Astrocyte (in vitro differentiated cells and primary cell): ENCODE results near the gene PYGB. TPM values are rescaled to one million over a fixed set of nuclear protein-coding genes. Genes with fewer than 3 reads are reported as not detected.

Source experiments
- DNase-seq: peaks from one replicate; pipeline ENCODE4 v3.0.0-alpha.2; 2010; ENCODE audit warnings: low read depth
- FAIRE-seq: peaks from 2 replicates; lab custom pipeline; 2011; peaks lifted over from hg19 to GRCh38; lab: Jason Lieb, UNC
- H2AFZ ChIP-seq: 2 replicates; pipeline ENCODE4 v1.6.0; 2012; ENCODE audit warnings: low read depth, low read length, inconsistent platforms
- H3K27ac ChIP-seq: 2 replicates; pipeline ENCODE4 v1.5.1; 2011; ENCODE audit warnings: low read depth, low read length, inconsistent platforms
- H3K27me3 ChIP-seq: 2 replicates; pipeline ENCODE4 v1.6.0; 2011; ENCODE audit warnings: low read length, inconsistent platforms; ENCODE audit not compliant: insufficient read depth
- H3K36me3 ChIP-seq: 2 replicates; pipeline ENCODE4 v1.5.1; 2011; ENCODE audit warnings: low read length, inconsistent platforms; ENCODE audit not compliant: insufficient read depth
- H3K4me1 ChIP-seq: 2 replicates; pipeline ENCODE4 v1.5.1; 2011; ENCODE audit warnings: low read length, inconsistent platforms; ENCODE audit not compliant: insufficient read depth
- H3K4me2 ChIP-seq: 2 replicates; pipeline ENCODE4 v1.6.0; 2012; ENCODE audit warnings: low read length, inconsistent platforms
- H3K4me3 ChIP-seq: 2 replicates; pipeline ENCODE4 v1.5.1; 2011; ENCODE audit warnings: low read depth, mild to moderate bottlenecking, low read length, inconsistent platforms; ENCODE audit not compliant: insufficient read depth
- H3K79me2 ChIP-seq: 2 replicates; pipeline ENCODE4 v1.6.0; 2012; ENCODE audit warnings: mild to moderate bottlenecking, low read length, inconsistent platforms; ENCODE audit not compliant: insufficient read depth
- H3K9ac ChIP-seq: 2 replicates; pipeline ENCODE4 v1.6.0; 2012; ENCODE audit warnings: mild to moderate bottlenecking, low read length, inconsistent platforms
- H3K9me3 ChIP-seq: 2 replicates; pipeline ENCODE4 v1.5.1; 2012; ENCODE audit warnings: low read depth, mild to moderate bottlenecking, low read length, inconsistent platforms; ENCODE audit not compliant: insufficient read depth
- H4K20me1 ChIP-seq: 2 replicates; pipeline ENCODE4 v1.6.0; 2012; ENCODE audit warnings: low read length, inconsistent platforms; ENCODE audit not compliant: insufficient read depth
- H3K27ac Mint-ChIP-seq: one replicate; pipeline ENCODE4 v1.8.0; 2021; ENCODE audit warnings: mild to moderate bottlenecking, mixed read lengths; ENCODE audit not compliant: unreplicated experiment
- H3K27me3 Mint-ChIP-seq: one replicate; pipeline ENCODE4 v1.8.0; 2021; ENCODE audit warnings: low read depth, mixed read lengths; ENCODE audit not compliant: unreplicated experiment
- H3K36me3 Mint-ChIP-seq: one replicate; pipeline ENCODE4 v1.8.0; 2021; ENCODE audit warnings: low read depth, mixed read lengths; ENCODE audit not compliant: unreplicated experiment
- H3K4me1 Mint-ChIP-seq: one replicate; pipeline ENCODE4 v1.8.0; 2021; ENCODE audit warnings: low read depth, mixed read lengths; ENCODE audit not compliant: unreplicated experiment
- H3K4me3 Mint-ChIP-seq: one replicate; pipeline ENCODE4 v1.8.0; 2021; ENCODE audit warnings: mild to moderate bottlenecking, moderate library complexity, mixed read lengths; ENCODE audit not compliant: unreplicated experiment
- H3K9me3 Mint-ChIP-seq: one replicate; pipeline ENCODE4 v1.8.0; 2021; ENCODE audit warnings: mild to moderate bottlenecking, mixed read lengths; ENCODE audit not compliant: unreplicated experiment
- CTCF ChIP-seq: IDR thresholded peaks from 2 replicates; pipeline ENCODE4 v1.5.1; 2011; ENCODE audit warnings: low read depth, mild to moderate bottlenecking, inconsistent platforms, low read length, moderate library complexity; ENCODE audit not compliant: insufficient read depth
- EZH2 ChIP-seq: IDR thresholded peaks from 2 replicates; pipeline ENCODE4 v1.6.1; 2012; ENCODE audit warnings: mild to moderate bottlenecking, low read length, inconsistent platforms; ENCODE audit not compliant: insufficient read depth
- total RNA-seq: library from RNA; stranded (reverse); gene quantifications from 2 replicates; pipeline ENCODE4 v1.2.1, GENCODE V29; 2021

Gene PYGB
- total RNA-seq, 1 donor from 2014 or later, result 206 TPM

GRCh38 chr20:25282034-25282781 lies 34.3 kb downstream of the PYGB start:
- Mint-ChIP-seq H3K36me3 (peaks cover 26% of the 10 kb centered on the region), H3K4me1 (no peaks in the 10 kb centered on the region), H3K4me3 (no peak overlapping the region), H3K9me3 (no peaks in the 10 kb centered on the region), H3K27ac (peak overlapping the region; percentile 63), H3K27me3 (no peaks in the 10 kb centered on the region)
- no peak overlapping the region for H2AFZ ChIP-seq
- peaks cover 44% of the 10 kb centered on the region for H3K36me3 ChIP-seq
- H3K79me2 ChIP-seq, result peaks cover 14% of the 10 kb centered on the region
- H4K20me1 ChIP-seq, result peaks cover 51% of the 10 kb centered on the region
- no peaks in the 10 kb centered on the region for H3K27me3 ChIP-seq
- no peak overlapping the region for H3K4me2 ChIP-seq
- TF ChIP-seq EZH2 (no peak), CTCF (no peak)
- FAIRE-seq (no peak), DNase-seq (no peak)
- no peak overlapping the region for H3K9ac ChIP-seq
- H3K27ac ChIP-seq, result no peak overlapping the region
- no peaks in the 10 kb centered on the region for H3K9me3 ChIP-seq
- no peaks in the 10 kb centered on the region for H3K4me1 ChIP-seq
- no peak overlapping the region for H3K4me3 ChIP-seq

GRCh38 chr20:25282796-25283195 lies 34.9 kb downstream of the PYGB start:
- FAIRE-seq (no peak), DNase-seq (no peak)
- Mint-ChIP-seq H3K27me3 (no peaks in the 10 kb centered on the region), H3K27ac (peak overlapping the region; percentile 63), H3K4me3 (no peak overlapping the region), H3K4me1 (no peaks in the 10 kb centered on the region), H3K9me3 (no peaks in the 10 kb centered on the region), H3K36me3 (peaks cover 30% of the 10 kb centered on the region)
- Histone ChIP-seq H3K36me3 (peaks cover 41% of the 10 kb centered on the region), H3K4me1 (no peaks in the 10 kb centered on the region), H3K79me2 (peaks cover 14% of the 10 kb centered on the region), H3K27me3 (no peaks in the 10 kb centered on the region), H2AFZ (no peak overlapping the region), H3K4me3 (no peak overlapping the region), H4K20me1 (peaks cover 49% of the 10 kb centered on the region), H3K4me2 (no peak overlapping the region), H3K9ac (no peak overlapping the region), H3K27ac (no peak overlapping the region), H3K9me3 (no peaks in the 10 kb centered on the region)
- TF ChIP-seq EZH2 (no peak), CTCF (no peak)
